Measurements from ENCODE around the gene STOM.

Gene STOM

GRCh38 chr9:121316378-121316777 is 53.7 kb downstream of the STOM start:
- no peak for TF ChIP-seq CTCF (IDR thresholded peaks at IDR 0.05; ENCODE audit: borderline replicate concordance, insufficient read depth, low read depth, low read length)
- H3K4me3 ChIP-seq (ENCODE audit: low read depth, low read length): no peak overlapping the region

- TF ChIP-seq CTCF (IDR thresholded peaks at IDR 0.05; ENCODE audit: borderline replicate concordance, insufficient read depth, low read depth, low read length): no peak
- no peak overlapping the region for H3K4me3 ChIP-seq (ENCODE audit: low read depth, low read length)
Measured at GRCh38 chr9:121313458-121314152, 56.4 kb downstream of the STOM start.

GRCh38 chr9:121312169-121312568 is 57.9 kb downstream of the STOM start:
- no peak for TF ChIP-seq CTCF (IDR thresholded peaks at IDR 0.05; ENCODE audit: borderline replicate concordance, insufficient read depth, low read depth, low read length)
- H3K4me3 ChIP-seq (ENCODE audit: low read depth, low read length): no peak overlapping the region

- TF ChIP-seq CTCF (IDR thresholded peaks at IDR 0.05; ENCODE audit: borderline replicate concordance, insufficient read depth, low read depth, low read length): no peak
- no peak overlapping the region for H3K4me3 ChIP-seq (ENCODE audit: low read depth, low read length)
Measured at GRCh38 chr9:121310571-121310970, 59.5 kb downstream of the STOM start.

- no peak overlapping the region for H3K4me3 ChIP-seq (ENCODE audit: low read depth, low read length)
- TF ChIP-seq CTCF (IDR thresholded peaks at IDR 0.05; ENCODE audit: borderline replicate concordance, insufficient read depth, low read depth, low read length): no peak
Measured at GRCh38 chr9:121309833-121310425, 60.1 kb downstream of the STOM start.

DNA sequence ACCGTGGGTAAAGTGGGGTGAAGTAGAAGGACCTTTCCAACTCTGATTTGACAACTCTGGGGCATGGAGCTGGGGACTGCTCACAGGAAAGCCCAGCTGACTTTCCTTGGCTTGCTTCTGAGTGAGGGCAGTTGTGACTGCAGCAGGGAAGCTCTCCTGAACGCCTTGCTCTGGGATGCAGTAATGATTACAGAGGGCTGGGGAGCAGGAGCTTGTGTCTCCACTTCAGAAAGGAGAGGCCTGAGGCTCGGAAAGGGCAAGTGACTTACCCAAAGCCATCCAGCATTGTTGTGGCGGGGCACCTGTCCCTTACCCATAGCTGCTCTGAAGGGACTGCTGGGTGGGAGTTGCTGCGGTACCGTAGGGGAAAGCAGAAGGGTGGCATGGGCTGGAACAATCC is 60.9 kb downstream of the STOM start:
- no peak for TF ChIP-seq CTCF (IDR thresholded peaks at IDR 0.05; ENCODE audit: borderline replicate concordance, insufficient read depth, low read depth, low read length)
- H3K4me3 ChIP-seq (ENCODE audit: low read depth, low read length): no peak overlapping the region

DNA sequence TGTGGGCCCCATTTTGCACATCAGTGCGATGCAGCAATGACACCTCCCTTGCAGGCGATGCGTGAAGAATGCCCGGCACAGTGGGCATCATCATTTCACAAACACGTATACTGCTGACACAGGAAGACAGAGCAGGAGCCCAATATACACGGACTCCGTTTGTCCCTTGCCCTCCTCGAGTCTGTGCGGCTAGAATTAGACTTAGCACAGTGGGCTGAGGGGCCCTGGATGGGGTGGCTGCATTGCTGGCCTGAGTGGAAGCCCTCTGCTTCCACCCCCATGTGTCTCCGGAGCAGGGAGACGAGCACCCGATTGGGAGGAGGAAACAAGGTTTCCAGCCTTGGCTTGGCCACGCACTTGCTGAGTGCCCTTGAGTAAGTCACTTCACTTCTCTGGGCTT is 61.3 kb downstream of the STOM start:
- H3K4me3 ChIP-seq (ENCODE audit: low read depth, low read length): no peak overlapping the region
- TF ChIP-seq CTCF (IDR thresholded peaks at IDR 0.05; ENCODE audit: borderline replicate concordance, insufficient read depth, low read depth, low read length): no peak
